Measurements from ENCODE around the gene PPM1K. TPM values are rescaled to one million over a fixed set of nuclear protein-coding genes. Genes with fewer than 3 reads are reported as not detected.
A peak's percentile ranks its signal among the peaks of the same experiment; 100 is the strongest.

PPM1K gene
- polyA plus RNA-seq, 2 of the 4 experiments (the other 2 are of a cell fraction): 0.85 to 2.4 TPM

GRCh38 chr4:88275516-88275915 lies 8.8 kb downstream of the PPM1K start:
- Histone ChIP-seq H3K4me3 (no peak overlapping the region), H3K4me1 (peaks cover 6% of the 10 kb centered on the region; the same call in 2 of the 3 replicates), H3K4me2 (peak overlapping the region; percentile 31; the same call in 1 of the 3 replicates), H3K9me3 (no peaks in the 10 kb centered on the region), H3K27ac (no peak overlapping the region)
- WGBS (ENCODE audit: missing lambda C conversion rate): 63% methylated on average over 1 of the region's 1 CpG
- POLR2A ChIA-PET: no interaction called here
- DNase-seq (ENCODE audit: low read depth in 1 of 2, low spot score in 1 of 2): no peak
- CTCF ChIA-PET: interaction anchor here (1.4 kb wide), 1 partner anchor 94 kb away, joined by 3 read pairs; no protein-coding TSS in a partner anchor
- ATAC-seq: no peak
- FAIRE-seq: no peak
- no peak for TF ChIP-seq JUNB (IDR thresholded peaks at IDR 0.05)

- CTCF ChIA-PET: no interaction called here
- TF ChIP-seq, protein P1, sequence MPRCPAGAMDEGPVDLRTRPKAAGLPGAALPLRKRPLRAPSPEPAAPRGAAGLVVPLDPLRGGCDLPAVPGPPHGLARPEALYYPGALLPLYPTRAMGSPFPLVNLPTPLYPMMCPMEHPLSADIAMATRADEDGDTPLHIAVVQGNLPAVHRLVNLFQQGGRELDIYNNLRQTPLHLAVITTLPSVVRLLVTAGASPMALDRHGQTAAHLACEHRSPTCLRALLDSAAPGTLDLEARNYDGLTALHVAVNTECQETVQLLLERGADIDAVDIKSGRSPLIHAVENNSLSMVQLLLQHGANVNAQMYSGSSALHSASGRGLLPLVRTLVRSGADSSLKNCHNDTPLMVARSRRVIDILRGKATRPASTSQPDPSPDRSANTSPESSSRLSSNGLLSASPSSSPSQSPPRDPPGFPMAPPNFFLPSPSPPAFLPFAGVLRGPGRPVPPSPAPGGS (IDR thresholded peaks at IDR 0.05): no peak
- no peak for TF ChIP-seq RARB (CRISPR knock-in tag; IDR thresholded peaks at IDR 0.05)
- no peak for TF ChIP-seq CBX2 (IDR thresholded peaks at IDR 0.05; ENCODE audit: borderline replicate concordance, low read depth)
- no peak for TF ChIP-seq ZNF302 (CRISPR knock-in tag; IDR thresholded peaks at IDR 0.05)
- Histone ChIP-seq H3K4me2 (no peak overlapping the region), H3K4me1 (no peaks in the 10 kb centered on the region), H3K4me3 (no peak overlapping the region), H3K9me3 (no peaks in the 10 kb centered on the region), H3K27ac (no peak overlapping the region)
- ATAC-seq (no peak), DNase-seq (ENCODE audit: low read depth in 1 of 2, low spot score in 1 of 2) (no peak), FAIRE-seq (no peak)
- 95% methylated on average over 1 of the region's 1 CpG for WGBS (ENCODE audit: missing lambda C conversion rate)
- POLR2A ChIA-PET: no interaction called here
Measured at GRCh38 chr4:88268913-88269312, 15.4 kb downstream of the PPM1K start.

DNA sequence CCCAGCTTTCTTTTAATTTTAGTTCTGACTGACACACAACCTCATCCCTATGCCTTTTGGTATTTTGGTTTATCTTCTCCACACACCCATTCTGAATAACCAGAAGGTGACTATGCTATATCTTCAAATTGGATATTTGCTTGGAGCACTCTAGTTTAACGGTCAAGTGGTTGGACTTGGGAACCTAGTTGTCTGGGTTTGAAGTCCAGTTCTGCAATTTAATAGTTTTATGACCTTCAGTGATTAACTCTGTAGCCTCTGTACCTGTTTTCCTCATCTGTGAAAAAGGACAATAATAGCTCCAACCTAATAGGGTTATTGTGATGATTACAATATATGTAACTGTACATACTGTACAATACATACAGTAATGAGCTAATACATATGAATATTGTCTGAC lies 20.0 kb downstream of the PPM1K start:
- Histone ChIP-seq H3K9me3 (no peaks in the 10 kb centered on the region), H3K4me1 (no peaks in the 10 kb centered on the region), H3K4me2 (no peak overlapping the region), H3K27ac (no peak overlapping the region), H3K4me3 (no peak overlapping the region)
- ATAC-seq (no peak), FAIRE-seq (no peak), DNase-seq (ENCODE audit: low read depth in 1 of 2, low spot score in 1 of 2) (no peak)
- TF ChIP-seq MAFK (IDR thresholded peaks at IDR 0.05; ENCODE audit: partially characterized antibody) (no peak), MYC (IDR thresholded peaks at IDR 0.05; ENCODE audit: borderline replicate concordance, low read length) (no peak)
- CTCF ChIA-PET: interaction anchor here (0.9 to 1.4 kb wide), 3 partner anchors 11 to 242 kb away, joined by 3 read pairs; no protein-coding TSS in a partner anchor
- 83% methylated on average over 1 of the region's 1 CpG for WGBS (ENCODE audit: missing lambda C conversion rate)
- POLR2A ChIA-PET: no interaction called here

DNA sequence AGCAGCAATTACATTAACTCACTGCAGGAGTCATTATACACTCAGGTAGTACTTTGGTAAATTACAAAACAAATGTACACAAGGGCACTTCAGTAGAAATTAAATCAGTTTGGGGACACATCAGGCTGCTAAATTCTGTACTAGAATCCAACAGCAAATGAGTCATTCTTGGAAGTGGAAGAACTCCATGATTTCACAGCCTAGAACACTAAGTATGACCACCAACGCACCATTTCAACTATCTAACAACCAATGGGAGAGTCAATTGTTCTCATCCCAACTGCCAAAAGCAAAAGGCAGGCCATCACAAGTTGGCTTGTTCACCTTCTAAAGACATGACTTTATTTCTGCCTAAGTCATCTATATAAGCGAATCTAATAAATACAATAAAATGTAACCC lies 26.6 kb downstream of the PPM1K start:
- no peak for FAIRE-seq
- H3K4me2 ChIP-seq: no peak overlapping the region
- 91% methylated on average over 2 of the region's 2 CpGs for WGBS (ENCODE audit: missing lambda C conversion rate)
- no peak overlapping the region for H3K4me3 ChIP-seq
- no peaks in the 10 kb centered on the region for H3K9me3 ChIP-seq
- POLR2A ChIA-PET: no interaction called here
- ATAC-seq: no peak
- H3K4me1 ChIP-seq: no peaks in the 10 kb centered on the region
- no peak for TF ChIP-seq EHMT2 (IDR thresholded peaks at IDR 0.05; ENCODE audit: low read depth)
- TF ChIP-seq, protein P2, sequence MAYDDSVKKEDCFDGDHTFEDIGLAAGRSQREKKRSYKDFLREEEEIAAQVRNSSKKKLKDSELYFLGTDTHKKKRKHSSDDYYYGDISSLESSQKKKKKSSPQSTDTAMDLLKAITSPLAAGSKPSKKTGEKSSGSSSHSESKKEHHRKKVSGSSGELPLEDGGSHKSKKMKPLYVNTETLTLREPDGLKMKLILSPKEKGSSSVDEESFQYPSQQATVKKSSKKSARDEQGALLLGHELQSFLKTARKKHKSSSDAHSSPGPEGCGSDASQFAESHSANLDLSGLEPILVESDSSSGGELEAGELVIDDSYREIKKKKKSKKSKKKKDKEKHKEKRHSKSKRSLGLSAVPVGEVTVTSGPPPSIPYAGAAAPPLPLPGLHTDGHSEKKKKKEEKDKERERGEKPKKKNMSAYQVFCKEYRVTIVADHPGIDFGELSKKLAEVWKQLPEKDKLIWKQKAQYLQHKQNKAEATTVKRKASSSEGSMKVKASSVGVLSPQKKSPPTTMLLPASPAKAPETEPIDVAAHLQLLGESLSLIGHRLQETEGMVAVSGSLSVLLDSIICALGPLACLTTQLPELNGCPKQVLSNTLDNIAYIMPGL (CRISPR knock-in tag; IDR thresholded peaks at IDR 0.05; ENCODE audit: borderline replicate concordance): no peak
- no peak overlapping the region for H3K27ac ChIP-seq
- CTCF ChIA-PET: no interaction called here
- DNase-seq (ENCODE audit: low read depth in 1 of 2, low spot score in 1 of 2): no peak

GRCh38 chr4:88255111-88255510 lies 29.2 kb downstream of the PPM1K start:
- H3K27ac ChIP-seq: no peak overlapping the region
- H3K4me3 ChIP-seq: no peak overlapping the region
- H3K4me1 ChIP-seq: no peaks in the 10 kb centered on the region
- H3K9me3 ChIP-seq: no peaks in the 10 kb centered on the region
- ATAC-seq: no peak
- FAIRE-seq: no peak
- ChIA-PET CTCF (interaction anchor here (0.6 to 1.3 kb wide), 3 partner anchors 25 to 838 kb away, joined by 3 to 4 read pairs (median 3); no protein-coding TSS in a partner anchor), POLR2A (no interaction called here)
- WGBS (ENCODE audit: missing lambda C conversion rate): 67% methylated on average over 2 of the region's 2 CpGs
- no peak overlapping the region for H3K4me2 ChIP-seq
- DNase-seq (ENCODE audit: low read depth in 1 of 2, low spot score in 1 of 2): no peak
- TF ChIP-seq MAFK (IDR thresholded peaks at IDR 0.05; ENCODE audit: partially characterized antibody) (no peak), RFX5 (IDR thresholded peaks at IDR 0.05) (no peak), FOXS1 (CRISPR knock-in tag; IDR thresholded peaks at IDR 0.05) (no peak), POLR2A (IDR thresholded peaks at IDR 0.05; ENCODE audit: low read length) (no peak), KDM5A (IDR thresholded peaks at IDR 0.05) (no peak), NR3C1 (IDR thresholded peaks at IDR 0.05) (no peak), HDAC2 (IDR thresholded peaks at IDR 0.05) (no peak), KDM1A (IDR thresholded peaks at IDR 0.05; ENCODE audit: low read depth) (no peak), JUN (IDR thresholded peaks at IDR 0.05) (no peak)
